MM.1S (cell line): ENCODE measurements around the gene ZNF680.

Experiments
- DNase-seq: peaks from one replicate; pipeline ENCODE4 v3.0.0-alpha.2; 2015
- H2AFZ ChIP-seq: fragments of 300-600 bp; sonication (generic); 2 replicates; pipeline ENCODE4 v1.6.0; 2016; ENCODE audit warnings: antibody characterized with exemption, low read length
- H3F3A ChIP-seq: fragments of 300-600 bp; sonication (generic); 2 replicates; pipeline ENCODE4 v1.6.1; 2016; ENCODE audit warnings: mild to moderate bottlenecking, antibody characterized with exemption, low read length, moderate library complexity, mixed read lengths; ENCODE audit not compliant: insufficient read depth
- H3K27ac ChIP-seq: fragments of 300-600 bp; sonication (generic); 2 replicates; pipeline ENCODE4 v1.5.1; 2016; ENCODE audit warnings: mild to moderate bottlenecking, low read length
- H3K27me3 ChIP-seq: fragments of 300-600 bp; sonication (generic); replicated peaks from 2 replicates; pipeline ENCODE4 v1.6.0; 2016; ENCODE audit warnings: low read length; ENCODE audit not compliant: insufficient read depth
- H3K36me3 ChIP-seq: fragments of 300-600 bp; sonication (generic); replicated peaks from 2 replicates; pipeline ENCODE4 v1.6.1; 2016; ENCODE audit warnings: mild to moderate bottlenecking, low read length, mixed read lengths; ENCODE audit not compliant: insufficient read depth
- H3K4me1 ChIP-seq: fragments of 300-600 bp; sonication (generic); 2 replicates; pipeline ENCODE4 v1.6.1; 2016; ENCODE audit warnings: low read length, mixed read lengths
- H3K4me2 ChIP-seq: fragments of 300-600 bp; sonication (generic); 2 replicates; pipeline ENCODE4 v1.6.0; 2016; ENCODE audit warnings: low read depth, low read length
- H3K4me3 ChIP-seq: fragments of 300-600 bp; sonication (generic); 2 replicates; pipeline ENCODE4 v1.5.1; 2016; ENCODE audit warnings: low read length, mixed read lengths
- H3K79me2 ChIP-seq: fragments of 300-600 bp; sonication (generic); 2 replicates; pipeline ENCODE4 v1.6.1; 2016; ENCODE audit warnings: mixed run types, low read length, mixed read lengths
- H3K9ac ChIP-seq: fragments of 300-600 bp; sonication (generic); 2 replicates; pipeline ENCODE4 v1.6.1; 2016; ENCODE audit warnings: low read length, mixed read lengths
- H3K9me2 ChIP-seq: fragments of 300-600 bp; sonication (generic); replicated peaks from 2 replicates; pipeline ENCODE4 v1.6.1; 2016; ENCODE audit warnings: mild to moderate bottlenecking, low read length, mixed read lengths; ENCODE audit not compliant: insufficient read depth
- H3K9me3 ChIP-seq: fragments of 300-600 bp; sonication (generic); replicated peaks from 2 replicates; pipeline ENCODE4 v1.6.1; 2016; ENCODE audit warnings: mild to moderate bottlenecking, low read length, mixed read lengths; ENCODE audit not compliant: insufficient read depth
- H4K20me1 ChIP-seq: fragments of 300-600 bp; sonication (generic); 2 replicates; pipeline ENCODE4 v1.6.1; 2016; ENCODE audit warnings: mild to moderate bottlenecking, low read length, moderate library complexity, mixed read lengths; ENCODE audit not compliant: insufficient read depth
- CTCF ChIP-seq: fragments of 300-600 bp; sonication (generic); IDR thresholded peaks from 2 replicates; pipeline ENCODE4 v1.5.1; 2016; ENCODE audit warnings: antibody characterized with exemption, low read length, mixed read lengths
- EZH2 ChIP-seq: fragments of 300-600 bp; sonication (generic); optimal IDR thresholded peaks from 2 replicates; pipeline ENCODE3; 2017; ENCODE audit warnings: low read depth, mild to moderate bottlenecking, antibody characterized with exemption, low read length, mixed read lengths
- EZH2phosphoT487 ChIP-seq: fragments of 300-600 bp; sonication (generic); IDR thresholded peaks from 2 replicates; pipeline ENCODE4 v1.6.1; 2018; ENCODE audit warnings: antibody characterized with exemption, low read length

Gene ZNF680

GRCh38 chr7:64485623-64486022 lies 77.2 kb downstream of the ZNF680 start:
- Histone ChIP-seq H3K4me2 (no peak overlapping the region), H3K36me3 (no peaks in the 10 kb centered on the region), H3K27ac (no peak overlapping the region), H2AFZ (no peak overlapping the region), H3K4me1 (no peaks in the 10 kb centered on the region), H3K4me3 (no peak overlapping the region), H3K79me2 (no peaks in the 10 kb centered on the region), H3F3A (no peaks in the 10 kb centered on the region), H3K9me3 (no peaks in the 10 kb centered on the region), H4K20me1 (no peaks in the 10 kb centered on the region), H3K9me2 (no peaks in the 10 kb centered on the region), H3K9ac (no peak overlapping the region), H3K27me3 (no peaks in the 10 kb centered on the region)
- no peak for TF ChIP-seq EZH2phosphoT487
- no peak for TF ChIP-seq EZH2
- no peak for TF ChIP-seq CTCF
- no peak for DNase-seq
